ENCODE data around the gene TC2N. TPM values are rescaled to one million over a fixed set of nuclear protein-coding genes. Genes with fewer than 3 reads are reported as not detected.

TC2N gene
- total and polyA plus RNA-seq, 9 of the 15 experiments (the other 6 are each of a cell fraction or from before 2014, with no cell fraction given) = 2.0 to 12.5 (median 7.3) TPM

GRCh38 chr14:91848504-91849001 lies 18.8 kb downstream of the TC2N start (continued):
- TF ChIP-seq, protein P1, sequence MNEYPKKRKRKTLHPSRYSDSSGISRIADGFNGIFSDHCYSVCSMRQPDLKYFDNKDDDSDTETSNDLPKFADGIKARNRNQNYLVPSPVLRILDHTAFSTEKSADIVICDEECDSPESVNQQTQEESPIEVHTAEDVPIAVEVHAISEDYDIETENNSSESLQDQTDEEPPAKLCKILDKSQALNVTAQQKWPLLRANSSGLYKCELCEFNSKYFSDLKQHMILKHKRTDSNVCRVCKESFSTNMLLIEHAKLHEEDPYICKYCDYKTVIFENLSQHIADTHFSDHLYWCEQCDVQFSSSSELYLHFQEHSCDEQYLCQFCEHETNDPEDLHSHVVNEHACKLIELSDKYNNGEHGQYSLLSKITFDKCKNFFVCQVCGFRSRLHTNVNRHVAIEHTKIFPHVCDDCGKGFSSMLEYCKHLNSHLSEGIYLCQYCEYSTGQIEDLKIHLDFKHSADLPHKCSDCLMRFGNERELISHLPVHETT (CRISPR knock-in tag; conservative IDR thresholded peaks at IDR 0.05 in 1 of 2, IDR thresholded peaks at IDR 0.05 in 1 of 2) = no peak
- TF ChIP-seq ILK (tag; IDR thresholded peaks at IDR 0.05; ENCODE audit: borderline replicate concordance, low read depth) (no peak), SREBF1 (IDR thresholded peaks at IDR 0.05; ENCODE audit: borderline replicate concordance, low read depth, low read length) (no peak)

GRCh38 chr14:91847693-91848092 lies 19.6 kb downstream of the TC2N start:
- no peak overlapping the region for H3K9ac ChIP-seq (ENCODE audit: insufficient read depth in 1 of 2, low read depth in 2 of 2, low read length in 2 of 2)
- H3K36me3 ChIP-seq (ENCODE audit: control insufficient read depth, insufficient read depth, low read length) = no peaks in the 10 kb centered on the region
- no peak overlapping the region for H3K4me3 ChIP-seq
- ChIA-PET CTCF (ENCODE audit: low intra/inter-chr PET ratio) (no interaction called here), POLR2A (no interaction called here)
- no peaks in the 10 kb centered on the region for H3K27me3 ChIP-seq (ENCODE audit: control insufficient read depth in 2 of 2, insufficient read depth in 2 of 2, low read length in 2 of 2)
- WGBS (ENCODE audit: insufficient coverage, low coverage, missing lambda C conversion rate) = 0% methylated on average over 1 of the region's 1 CpG
- in situ Hi-C loops (cut with MboI) = no loop called here
- H3K27ac ChIP-seq (ENCODE audit: extremely low read depth, low read depth, low read length) = no peak overlapping the region
- H3K4me2 ChIP-seq (ENCODE audit: insufficient read depth, low read length) = no peak overlapping the region
- FAIRE-seq = no peak
- H3K79me2 ChIP-seq (ENCODE audit: control insufficient read depth, insufficient read depth, low read length) = no peaks in the 10 kb centered on the region
- no peaks in the 10 kb centered on the region for H3K9me3 ChIP-seq (replicated peaks; ENCODE audit: control insufficient read depth, insufficient read depth, low read depth, low read length)
- no peaks in the 10 kb centered on the region; a peak in 1 of 5 replicates for H3K4me1 ChIP-seq (replicated peaks in 1 of 2; ENCODE audit: control insufficient read depth in 2 of 2, insufficient read depth in 2 of 2, low read length in 2 of 2)
- TF ChIP-seq ZC3H4 (CRISPR knock-in tag; IDR thresholded peaks at IDR 0.05; ENCODE audit: borderline replicate concordance) = no peak
- TF ChIP-seq ZNF707 (CRISPR knock-in tag; conservative IDR thresholded peaks at IDR 0.05) = no peak
- TF ChIP-seq, protein P2, sequence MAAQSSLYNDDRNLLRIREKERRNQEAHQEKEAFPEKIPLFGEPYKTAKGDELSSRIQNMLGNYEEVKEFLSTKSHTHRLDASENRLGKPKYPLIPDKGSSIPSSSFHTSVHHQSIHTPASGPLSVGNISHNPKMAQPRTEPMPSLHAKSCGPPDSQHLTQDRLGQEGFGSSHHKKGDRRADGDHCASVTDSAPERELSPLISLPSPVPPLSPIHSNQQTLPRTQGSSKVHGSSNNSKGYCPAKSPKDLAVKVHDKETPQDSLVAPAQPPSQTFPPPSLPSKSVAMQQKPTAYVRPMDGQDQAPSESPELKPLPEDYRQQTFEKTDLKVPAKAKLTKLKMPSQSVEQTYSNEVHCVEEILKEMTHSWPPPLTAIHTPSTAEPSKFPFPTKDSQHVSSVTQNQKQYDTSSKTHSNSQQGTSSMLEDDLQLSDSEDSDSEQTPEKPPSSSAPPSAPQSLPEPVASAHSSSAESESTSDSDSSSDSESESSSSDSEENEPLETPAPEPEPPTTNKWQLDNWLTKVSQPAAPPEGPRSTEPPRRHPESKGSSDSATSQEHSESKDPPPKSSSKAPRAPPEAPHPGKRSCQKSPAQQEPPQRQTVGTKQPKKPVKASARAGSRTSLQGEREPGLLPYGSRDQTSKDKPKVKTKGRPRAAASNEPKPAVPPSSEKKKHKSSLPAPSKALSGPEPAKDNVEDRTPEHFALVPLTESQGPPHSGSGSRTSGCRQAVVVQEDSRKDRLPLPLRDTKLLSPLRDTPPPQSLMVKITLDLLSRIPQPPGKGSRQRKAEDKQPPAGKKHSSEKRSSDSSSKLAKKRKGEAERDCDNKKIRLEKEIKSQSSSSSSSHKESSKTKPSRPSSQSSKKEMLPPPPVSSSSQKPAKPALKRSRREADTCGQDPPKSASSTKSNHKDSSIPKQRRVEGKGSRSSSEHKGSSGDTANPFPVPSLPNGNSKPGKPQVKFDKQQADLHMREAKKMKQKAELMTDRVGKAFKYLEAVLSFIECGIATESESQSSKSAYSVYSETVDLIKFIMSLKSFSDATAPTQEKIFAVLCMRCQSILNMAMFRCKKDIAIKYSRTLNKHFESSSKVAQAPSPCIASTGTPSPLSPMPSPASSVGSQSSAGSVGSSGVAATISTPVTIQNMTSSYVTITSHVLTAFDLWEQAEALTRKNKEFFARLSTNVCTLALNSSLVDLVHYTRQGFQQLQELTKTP (IDR thresholded peaks at IDR 0.05; ENCODE audit: low read depth in 1 of 2, partially characterized antibody in 2 of 2) = no peak
- TF ChIP-seq, protein P3, sequence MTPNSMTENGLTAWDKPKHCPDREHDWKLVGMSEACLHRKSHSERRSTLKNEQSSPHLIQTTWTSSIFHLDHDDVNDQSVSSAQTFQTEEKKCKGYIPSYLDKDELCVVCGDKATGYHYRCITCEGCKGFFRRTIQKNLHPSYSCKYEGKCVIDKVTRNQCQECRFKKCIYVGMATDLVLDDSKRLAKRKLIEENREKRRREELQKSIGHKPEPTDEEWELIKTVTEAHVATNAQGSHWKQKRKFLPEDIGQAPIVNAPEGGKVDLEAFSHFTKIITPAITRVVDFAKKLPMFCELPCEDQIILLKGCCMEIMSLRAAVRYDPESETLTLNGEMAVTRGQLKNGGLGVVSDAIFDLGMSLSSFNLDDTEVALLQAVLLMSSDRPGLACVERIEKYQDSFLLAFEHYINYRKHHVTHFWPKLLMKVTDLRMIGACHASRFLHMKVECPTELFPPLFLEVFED (CRISPR knock-in tag; conservative IDR thresholded peaks at IDR 0.05) = no peak
- TF ChIP-seq NBN (IDR thresholded peaks at IDR 0.05; ENCODE audit: low read depth) = no peak
- no peak for TF ChIP-seq MXI1 (IDR thresholded peaks at IDR 0.05; ENCODE audit: low read depth, low read length)
- no peak for TF ChIP-seq CEBPB (tag; IDR thresholded peaks at IDR 0.05)
- TF ChIP-seq PTBP1 (IDR thresholded peaks at IDR 0.05; ENCODE audit: low read depth, low read length) = no peak
- TF ChIP-seq POLR2A (conservative IDR thresholded peaks at IDR 0.05) = no peak
- no peak for TF ChIP-seq ZNF282 (CRISPR knock-in tag; IDR thresholded peaks at IDR 0.05)
- TF ChIP-seq MYNN (IDR thresholded peaks at IDR 0.05) = no peak
- no peak for TF ChIP-seq MYNN (CRISPR knock-in tag; IDR thresholded peaks at IDR 0.05)
- H4K20me1 ChIP-seq (replicated peaks; ENCODE audit: control insufficient read depth, insufficient read depth, low read length) = no peaks in the 10 kb centered on the region
- intact Hi-C loops (cut with micrococcal nuclease) = no loop called here
- DNase-seq (ENCODE audit: extremely low read depth in 1 of 4, low spot score in 3 of 4) = no peak
- no TSS peak for BruUV-seq (replicated peaks)
- no peaks in the 10 kb centered on the region for H3K9me1 ChIP-seq (ENCODE audit: control insufficient read depth, insufficient read depth, low read length)
- ATAC-seq = no peak
- H2AFZ ChIP-seq (ENCODE audit: low read depth, low read length) = no peak overlapping the region
